ENCODE results near the gene DYNLT1. TPM values are rescaled to one million over a fixed set of nuclear protein-coding genes. Genes with fewer than 3 reads are reported as not detected.
"Not testable (repeated sequence)": the region's sequence is repeated elsewhere in the genome, so short reads cannot be mapped to it uniquely, and the experiment has no call there.

DYNLT1 gene
- polyA plus RNA-seq, 1 experiment = 175 TPM

DNA sequence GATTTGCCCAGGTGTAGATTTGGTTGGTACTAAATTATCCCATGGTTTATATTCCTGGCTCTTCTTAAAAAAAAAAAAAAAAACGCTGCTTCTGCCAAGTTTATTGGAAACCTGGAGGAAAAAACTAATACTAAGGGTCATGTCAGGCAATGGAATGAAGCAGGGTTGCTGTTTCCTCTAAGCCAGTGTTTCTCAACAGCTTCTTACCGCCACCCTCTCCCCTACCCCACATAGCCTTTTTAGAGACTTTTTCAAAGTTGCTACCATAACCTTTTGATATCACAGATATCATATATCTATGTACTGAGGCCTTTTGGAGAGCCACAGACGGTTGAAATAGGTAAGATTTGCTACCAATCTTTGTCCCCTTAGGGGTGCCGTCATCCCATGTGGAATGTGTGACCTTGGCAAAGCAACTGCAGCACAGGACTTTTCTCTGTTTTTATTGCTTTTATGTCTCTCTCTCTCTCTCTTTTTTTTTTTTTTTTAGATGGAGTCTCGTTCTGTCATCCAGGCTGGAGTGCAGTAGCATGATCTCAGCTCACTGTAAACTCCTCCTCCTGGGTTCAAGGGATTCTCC is 40.3 kb upstream of the DYNLT1 start:
- POLR2A ChIA-PET = no interaction called here

DNA sequence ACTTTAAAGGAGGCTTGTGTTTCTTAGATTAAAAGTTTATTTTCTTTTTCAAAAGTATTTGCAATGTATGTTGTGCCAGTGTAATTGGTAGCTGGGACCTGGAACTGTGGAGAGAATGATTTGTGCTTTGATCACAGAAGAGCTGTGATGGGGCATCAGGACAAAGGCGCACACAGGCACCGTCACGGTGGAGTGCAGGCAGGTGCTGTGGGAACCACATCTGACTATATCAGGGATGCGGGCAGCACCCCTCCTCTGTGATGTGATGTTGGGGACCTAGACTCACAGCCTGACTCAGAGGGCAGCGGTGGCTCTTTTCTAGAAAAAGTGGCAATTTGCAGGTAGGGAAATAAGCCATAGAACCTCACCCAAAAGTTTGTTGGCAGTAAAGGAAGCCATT is 39.8 kb upstream of the DYNLT1 start:
- no peak overlapping the region for H3K4me3 ChIP-seq (ENCODE audit: low read depth, low read length)
- TF ChIP-seq, protein P1, sequence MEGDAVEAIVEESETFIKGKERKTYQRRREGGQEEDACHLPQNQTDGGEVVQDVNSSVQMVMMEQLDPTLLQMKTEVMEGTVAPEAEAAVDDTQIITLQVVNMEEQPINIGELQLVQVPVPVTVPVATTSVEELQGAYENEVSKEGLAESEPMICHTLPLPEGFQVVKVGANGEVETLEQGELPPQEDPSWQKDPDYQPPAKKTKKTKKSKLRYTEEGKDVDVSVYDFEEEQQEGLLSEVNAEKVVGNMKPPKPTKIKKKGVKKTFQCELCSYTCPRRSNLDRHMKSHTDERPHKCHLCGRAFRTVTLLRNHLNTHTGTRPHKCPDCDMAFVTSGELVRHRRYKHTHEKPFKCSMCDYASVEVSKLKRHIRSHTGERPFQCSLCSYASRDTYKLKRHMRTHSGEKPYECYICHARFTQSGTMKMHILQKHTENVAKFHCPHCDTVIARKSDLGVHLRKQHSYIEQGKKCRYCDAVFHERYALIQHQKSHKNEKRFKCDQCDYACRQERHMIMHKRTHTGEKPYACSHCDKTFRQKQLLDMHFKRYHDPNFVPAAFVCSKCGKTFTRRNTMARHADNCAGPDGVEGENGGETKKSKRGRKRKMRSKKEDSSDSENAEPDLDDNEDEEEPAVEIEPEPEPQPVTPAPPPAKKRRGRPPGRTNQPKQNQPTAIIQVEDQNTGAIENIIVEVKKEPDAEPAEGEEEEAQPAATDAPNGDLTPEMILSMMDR (IDR thresholded peaks at IDR 0.05; ENCODE audit: insufficient read depth, low read depth, low read length) = no peak
- no peak for DNase-seq (ENCODE audit: low read depth)
- no peaks in the 10 kb centered on the region for H3K36me3 ChIP-seq (ENCODE audit: control insufficient read depth, insufficient read depth, low read length)
- POLR2A ChIA-PET = no interaction called here
- CTCF ChIA-PET = interaction anchor here (1.5 kb wide), 1 partner anchor 470 kb away, joined by 6 read pairs; no protein-coding TSS in a partner anchor
- H3K27me3 ChIP-seq (ENCODE audit: control insufficient read depth, insufficient read depth, low read length) = no peaks in the 10 kb centered on the region

More for the DNA sequence above, 40.3 kb upstream of the DYNLT1 start:
- CTCF ChIA-PET = interaction anchor here (0.6 to 1.5 kb wide), 2 partner anchors 22 to 471 kb away, joined by 3 to 6 read pairs; no protein-coding TSS in a partner anchor
- DNase-seq (ENCODE audit: low read depth) = no peak
- TF ChIP-seq, protein P1 (IDR thresholded peaks at IDR 0.05; ENCODE audit: insufficient read depth, low read depth, low read length) = no peak
- no peaks in the 10 kb centered on the region for H3K36me3 ChIP-seq (ENCODE audit: control insufficient read depth, insufficient read depth, low read length)
- H3K27me3 ChIP-seq (ENCODE audit: control insufficient read depth, insufficient read depth, low read length) = no peaks in the 10 kb centered on the region
- H3K4me3 ChIP-seq (ENCODE audit: low read depth, low read length) = no peak overlapping the region

DNA sequence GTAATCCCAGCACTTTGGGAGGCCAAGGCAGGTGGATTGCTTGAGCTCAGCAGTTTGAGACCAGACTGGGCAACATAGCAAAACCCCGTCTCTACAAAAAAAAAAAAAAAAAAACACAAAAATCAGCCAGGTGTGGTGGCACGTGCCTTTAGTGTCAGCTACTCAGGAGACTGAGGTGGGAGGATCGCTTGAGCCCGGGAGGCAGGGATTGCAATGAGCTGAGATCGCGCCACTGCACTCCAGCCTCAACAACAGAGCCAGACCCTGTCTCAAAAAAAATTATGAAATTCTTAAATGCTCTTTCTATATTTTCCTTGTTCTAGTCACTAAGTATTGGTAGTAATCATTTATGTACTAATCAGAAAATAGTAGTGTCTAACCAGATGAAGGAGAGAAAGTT is 35.9 kb upstream of the DYNLT1 start:
- H3K27me3 ChIP-seq (ENCODE audit: control insufficient read depth, insufficient read depth, low read length) = no peaks in the 10 kb centered on the region
- H3K36me3 ChIP-seq (ENCODE audit: control insufficient read depth, insufficient read depth, low read length) = no peaks in the 10 kb centered on the region
- TF ChIP-seq, protein P1 (IDR thresholded peaks at IDR 0.05; ENCODE audit: insufficient read depth, low read depth, low read length) = no peak
- ChIA-PET CTCF (no interaction called here), POLR2A (no interaction called here)
- H3K4me3 ChIP-seq (ENCODE audit: low read depth, low read length) = no peak overlapping the region
- DNase-seq (ENCODE audit: low read depth) = no peak

DNA sequence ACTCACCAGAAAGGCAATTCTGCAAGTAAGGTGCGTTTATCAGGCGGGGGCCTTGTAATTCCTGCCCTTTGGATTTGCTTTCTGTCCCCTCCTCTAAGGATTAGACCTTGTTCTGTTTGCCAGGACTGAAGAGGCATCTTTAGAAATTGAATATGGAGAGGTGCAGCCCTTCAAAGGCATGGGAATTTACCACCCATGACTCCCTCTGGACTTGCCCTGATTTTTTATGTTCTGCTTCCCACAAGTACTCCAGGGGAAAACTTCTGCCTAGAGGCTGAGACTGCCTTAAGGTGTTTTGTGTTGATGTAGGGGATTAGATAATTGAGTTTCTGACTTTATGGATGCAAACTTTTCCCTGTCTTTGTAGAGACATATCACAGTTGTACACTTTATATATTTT is 35.5 kb upstream of the DYNLT1 start:
- no peak overlapping the region for H3K4me3 ChIP-seq (ENCODE audit: low read depth, low read length)
- ChIA-PET POLR2A (no interaction called here), CTCF (no interaction called here)
- no peaks in the 10 kb centered on the region for H3K27me3 ChIP-seq (ENCODE audit: control insufficient read depth, insufficient read depth, low read length)
- TF ChIP-seq, protein P1 (IDR thresholded peaks at IDR 0.05; ENCODE audit: insufficient read depth, low read depth, low read length) = no peak
- H3K36me3 ChIP-seq (ENCODE audit: control insufficient read depth, insufficient read depth, low read length) = no peaks in the 10 kb centered on the region
- no peak for DNase-seq (ENCODE audit: low read depth)

DNA sequence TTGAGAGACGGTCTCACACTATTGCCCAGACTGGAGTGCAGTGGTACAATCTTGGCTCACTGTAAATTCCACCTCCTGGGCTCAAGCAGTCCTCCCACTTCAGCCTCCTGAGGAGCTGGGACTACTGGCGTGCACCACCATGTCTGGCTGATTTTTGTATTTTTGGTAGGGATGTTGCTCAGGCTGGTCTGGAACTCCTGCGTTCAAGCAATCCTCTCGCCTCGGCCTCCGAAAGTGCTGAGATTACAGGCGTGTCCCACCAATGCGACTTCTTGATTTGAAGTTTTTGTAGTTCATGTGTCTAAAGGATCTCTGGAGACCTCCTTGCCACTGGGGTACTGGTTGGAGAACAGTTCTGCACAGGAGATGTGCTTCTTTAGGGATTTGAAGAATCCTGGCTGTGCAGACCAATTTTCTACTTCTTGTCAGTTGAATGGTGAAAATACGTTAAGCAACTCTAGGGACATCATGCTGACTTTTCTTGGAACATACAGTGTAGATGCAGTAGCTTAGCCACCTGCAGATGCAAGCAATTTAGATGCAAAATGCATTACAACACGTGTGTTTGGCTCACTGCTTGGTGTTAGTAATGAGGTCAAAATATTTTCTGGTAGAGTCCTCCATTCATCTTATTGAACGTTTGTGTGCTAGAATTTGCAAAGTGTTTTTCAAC is 33.5 kb upstream of the DYNLT1 start:
- ChIA-PET POLR2A (no interaction called here), CTCF (interaction anchor here (0.6 to 1.1 kb wide), 2 partner anchors 13 to 186 kb away, joined by 4 read pairs; no protein-coding TSS in a partner anchor)
- TF ChIP-seq, protein P1 (IDR thresholded peaks at IDR 0.05; ENCODE audit: insufficient read depth, low read depth, low read length) = no peak
- Histone ChIP-seq H3K27me3 (ENCODE audit: control insufficient read depth, insufficient read depth, low read length) (no peaks in the 10 kb centered on the region), H3K4me3 (ENCODE audit: low read depth, low read length) (no peak overlapping the region), H3K36me3 (ENCODE audit: control insufficient read depth, insufficient read depth, low read length) (no peaks in the 10 kb centered on the region)
- DNase-seq (ENCODE audit: low read depth) = no peak

DNA sequence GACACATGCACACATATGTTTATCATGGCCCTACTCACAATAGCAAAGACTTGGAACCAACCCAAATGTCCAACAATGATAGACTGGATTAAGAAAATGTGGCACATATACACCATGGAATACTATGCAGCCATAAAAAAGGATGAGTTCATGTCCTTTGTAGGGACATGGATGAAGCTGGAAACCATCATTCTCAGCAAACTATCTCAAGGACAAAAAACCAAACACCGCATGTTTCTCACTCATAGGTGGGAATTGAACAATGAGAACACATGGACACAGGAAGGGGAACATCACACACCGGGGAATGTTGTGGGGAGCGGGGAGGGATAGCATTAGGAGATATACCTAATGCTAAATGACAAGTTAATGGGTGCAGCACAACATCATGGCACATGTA is 32.6 kb upstream of the DYNLT1 start:
- CTCF ChIA-PET = interaction anchor here (1.1 kb wide), 1 partner anchor 14 kb away, joined by 4 read pairs; no protein-coding TSS in a partner anchor
- DNase-seq (ENCODE audit: low read depth); H3K4me3 ChIP-seq (ENCODE audit: low read depth, low read length); H3K36me3 ChIP-seq (ENCODE audit: control insufficient read depth, insufficient read depth, low read length); H3K27me3 ChIP-seq (ENCODE audit: control insufficient read depth, insufficient read depth, low read length); POLR2A ChIA-PET: not testable (repeated sequence)
